Measurements from ENCODE around the gene ZSWIM2.
A peak's percentile ranks its signal among the peaks of the same experiment; 100 is the strongest.
"Not testable (repeated sequence)": the region's sequence is repeated elsewhere in the genome, so short reads cannot be mapped to it uniquely, and the experiment has no call there.

ZSWIM2 gene, protein sequence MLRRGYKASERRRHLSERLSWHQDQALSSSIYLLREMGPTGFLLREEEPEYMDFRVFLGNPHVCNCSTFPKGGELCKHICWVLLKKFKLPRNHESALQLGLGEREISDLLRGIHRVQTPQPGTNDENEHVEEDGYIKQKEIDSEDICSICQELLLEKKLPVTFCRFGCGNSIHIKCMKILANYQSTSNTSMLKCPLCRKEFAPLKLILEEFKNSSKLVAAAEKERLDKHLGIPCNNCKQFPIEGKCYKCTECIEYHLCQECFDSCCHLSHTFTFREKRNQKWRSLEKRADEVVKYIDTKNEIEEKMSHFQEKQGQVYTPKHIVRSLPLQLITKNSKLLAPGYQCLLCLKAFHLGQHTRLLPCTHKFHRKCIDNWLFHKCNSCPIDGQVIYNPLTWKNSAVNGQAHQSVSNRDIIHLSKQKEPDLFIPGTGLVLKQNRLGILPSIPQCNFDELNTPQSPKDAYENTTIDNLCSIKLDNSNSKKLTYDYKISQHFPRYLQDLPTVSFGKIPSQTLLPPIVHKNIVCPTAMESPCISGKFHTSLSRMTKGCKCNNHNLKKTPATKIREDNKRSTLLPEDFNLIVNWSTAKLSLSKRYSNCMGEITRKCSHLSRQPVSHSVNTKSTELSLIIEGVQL

DNA sequence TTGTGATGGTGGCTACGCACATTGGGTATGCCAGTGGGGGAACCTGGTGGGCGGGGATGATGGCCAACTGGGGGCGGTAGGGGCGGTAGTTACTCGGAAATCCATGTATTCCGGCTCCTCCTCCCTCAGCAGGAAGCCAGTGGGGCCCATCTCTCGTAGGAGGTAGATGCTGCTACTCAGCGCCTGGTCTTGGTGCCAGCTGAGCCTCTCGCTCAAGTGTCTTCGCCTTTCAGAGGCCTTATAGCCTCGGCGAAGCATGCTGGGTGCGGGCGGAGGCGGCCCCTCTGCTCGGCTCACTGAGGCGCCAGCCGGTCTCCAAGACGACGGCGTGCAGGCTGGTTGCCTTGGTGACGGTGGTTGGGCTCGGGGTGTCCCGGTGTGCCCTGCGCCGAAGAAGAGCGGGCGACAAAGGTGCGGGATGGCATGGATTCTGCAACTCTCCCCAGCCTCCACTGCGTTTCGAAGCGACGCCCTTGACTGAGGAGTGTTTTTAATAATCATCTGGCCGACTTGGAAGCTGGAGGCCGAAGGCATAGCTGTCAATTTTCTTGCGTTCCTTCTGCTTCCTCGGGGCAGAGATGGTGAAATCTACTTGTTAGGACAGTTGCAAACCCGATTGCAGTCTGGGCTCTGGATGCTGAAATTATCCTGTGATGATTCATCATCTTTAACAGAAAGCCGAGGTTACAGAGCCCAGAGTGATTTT, at the start of gene ZSWIM2:
Gene ZSWIM2 (minus strand): TSS at position 298 of the 706 bp plus-strand sequence. CDS start 40 bp downstream, at position 258.
- no peak for DNase-seq (ENCODE audit: low read depth)

DNA sequence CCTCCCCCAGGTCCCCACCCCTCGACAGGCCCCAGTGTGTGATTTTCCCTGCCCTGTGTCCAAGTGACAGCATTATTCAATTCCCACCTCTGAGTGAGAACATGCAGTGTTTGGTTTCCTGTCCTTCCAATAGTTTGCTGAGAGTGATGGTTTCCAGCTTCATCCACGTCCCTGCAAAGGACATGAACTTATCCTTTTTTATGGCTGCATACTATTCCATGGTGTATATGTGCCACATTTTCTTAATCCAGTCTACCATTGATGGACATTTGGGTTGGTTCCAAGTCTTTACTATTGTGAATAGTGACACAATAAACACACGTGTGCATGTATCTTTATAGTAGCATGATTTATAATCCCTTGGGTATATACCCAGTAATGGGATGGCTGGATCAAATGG, 47.2 kb upstream of the ZSWIM2 start:
- DNase-seq (ENCODE audit: low read depth): not testable (repeated sequence)

GRCh38 chr2:186895451-186895850, 46.5 kb upstream of the ZSWIM2 start:
- DNase-seq (ENCODE audit: low read depth): no peak

DNA sequence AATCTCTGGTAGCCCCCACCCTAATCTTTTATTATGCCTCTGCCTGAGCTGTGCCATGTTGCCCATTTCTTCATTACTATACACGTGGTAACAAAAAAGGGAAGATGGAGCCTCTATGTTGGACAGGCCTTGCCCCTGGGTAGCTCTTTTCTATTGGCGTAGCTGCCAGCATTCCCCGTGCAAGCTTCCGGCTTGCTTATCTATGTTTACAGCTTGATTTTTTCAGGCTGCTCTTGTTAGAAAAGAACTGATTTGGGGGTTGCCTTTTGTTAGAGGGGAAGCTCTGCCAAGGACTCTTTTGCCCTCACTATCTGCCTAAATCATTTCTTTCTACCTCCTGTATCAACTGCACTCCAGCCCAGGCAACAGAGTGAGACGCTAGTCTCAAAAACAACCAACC, 45.5 kb upstream of the ZSWIM2 start:
- peak; percentile 81 for DNase-seq (ENCODE audit: low read depth)

DNA sequence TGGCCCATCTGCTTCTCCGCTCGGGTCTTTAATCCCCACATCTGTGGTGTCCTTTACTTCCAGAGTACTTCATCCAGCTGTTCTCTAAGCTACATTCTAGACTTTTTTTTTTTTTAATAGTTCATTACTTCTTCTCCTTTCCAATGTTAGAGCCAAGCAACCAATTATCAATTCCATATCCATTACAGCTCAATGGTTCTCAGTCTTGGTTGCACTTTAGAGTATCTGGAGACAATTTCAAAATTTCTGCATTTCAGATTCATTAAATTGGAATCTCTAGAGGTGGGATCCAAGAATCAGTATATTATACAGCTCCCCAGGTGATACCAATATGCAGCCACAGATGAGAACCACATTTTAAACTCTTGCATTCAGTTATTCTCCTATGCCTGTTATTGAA, 43.9 kb upstream of the ZSWIM2 start:
- DNase-seq (ENCODE audit: low read depth): no peak

- DNase-seq (ENCODE audit: low read depth): no peak
These were observed 42.2 kb upstream of the ZSWIM2 start for GRCh38 chr2:186891185-186891621.

- DNase-seq (ENCODE audit: low read depth): no peak
These were observed 40.3 kb upstream of the ZSWIM2 start for GRCh38 chr2:186889101-186889879.

GRCh38 chr2:186887107-186888090, 38.4 kb upstream of the ZSWIM2 start:
- DNase-seq (ENCODE audit: low read depth): peak; percentile 4

GRCh38 chr2:186884587-186884986, 35.6 kb upstream of the ZSWIM2 start:
- DNase-seq (ENCODE audit: low read depth): peak; percentile 53

DNA sequence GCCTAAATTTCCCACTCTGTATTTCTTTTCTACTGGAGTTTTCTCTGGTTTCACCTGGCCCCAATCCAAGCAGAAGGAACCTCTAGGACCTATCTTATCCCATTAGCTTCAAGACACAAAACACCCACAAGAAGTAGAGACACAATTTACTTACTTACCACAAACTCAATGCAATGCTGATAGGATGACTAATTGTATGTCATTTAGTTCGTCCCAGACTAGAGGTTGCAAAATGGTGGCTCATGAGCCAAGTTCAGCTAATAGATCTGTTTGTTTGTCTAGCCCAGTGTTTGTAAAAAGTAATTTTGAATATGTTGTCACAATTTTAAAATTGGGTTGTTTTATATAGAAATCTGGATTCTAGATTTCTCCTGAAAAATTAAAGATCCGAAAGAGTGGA, 34.7 kb upstream of the ZSWIM2 start:
- DNase-seq (ENCODE audit: low read depth): no peak

- DNase-seq (ENCODE audit: low read depth): no peak
These were observed 33.6 kb upstream of the ZSWIM2 start for GRCh38 chr2:186882511-186883071.

DNA sequence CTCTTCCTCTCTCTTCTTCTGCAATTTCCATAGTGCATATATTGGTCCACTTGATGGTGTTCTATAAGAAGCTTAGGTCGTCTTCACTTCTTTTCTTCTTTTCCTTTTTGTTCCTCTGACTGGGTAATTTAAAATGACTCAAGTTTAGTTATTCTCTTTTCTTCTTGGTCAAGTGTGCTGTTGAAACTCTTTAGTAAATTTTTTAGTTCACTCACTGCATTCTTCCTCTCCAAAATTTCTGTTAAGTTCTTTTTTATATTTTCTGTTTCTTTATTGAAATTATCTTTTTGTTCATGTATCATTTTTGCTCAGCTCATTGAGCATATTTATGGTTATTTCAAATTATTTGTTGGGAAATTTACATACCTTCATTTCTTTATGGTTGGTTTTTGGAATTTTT, 32.7 kb upstream of the ZSWIM2 start:
- DNase-seq (ENCODE audit: low read depth): no peak

DNA sequence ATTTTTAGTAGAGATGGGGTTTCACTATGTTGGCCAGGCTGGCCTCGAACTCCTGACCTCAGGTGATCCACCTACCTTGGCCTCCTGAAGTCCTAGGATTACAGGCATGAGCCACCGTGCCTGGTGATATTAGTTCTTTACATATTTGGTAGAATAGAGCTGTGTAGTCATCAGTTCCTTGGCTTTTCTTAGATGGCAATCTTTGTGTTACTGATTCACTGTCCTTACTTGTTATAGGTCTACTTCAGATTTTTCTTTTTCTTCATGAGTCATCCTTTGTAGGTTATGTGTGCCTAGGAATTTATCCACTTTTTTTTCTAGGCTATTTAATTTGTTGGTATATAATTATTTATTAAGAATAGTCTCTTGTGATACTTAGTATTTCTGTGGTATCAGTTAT, 30.3 kb upstream of the ZSWIM2 start:
- no peak for DNase-seq (ENCODE audit: low read depth)

DNA sequence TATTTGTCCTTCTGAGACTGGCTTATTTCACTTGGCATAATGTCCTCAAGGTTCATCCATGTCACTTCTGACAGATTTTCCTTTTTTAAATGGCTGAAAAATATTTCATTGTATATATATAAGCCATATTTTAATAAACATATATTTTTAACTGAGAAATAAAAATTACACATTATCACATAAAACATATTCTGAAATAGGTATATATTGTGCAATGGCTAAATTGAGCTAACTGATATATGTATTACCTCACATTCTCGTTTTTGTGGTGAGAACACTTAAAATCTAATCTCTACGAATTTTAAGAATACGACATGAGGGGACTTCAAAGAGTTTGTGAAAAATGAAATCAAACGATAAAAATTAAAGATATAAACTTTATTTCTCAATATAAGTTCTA, 25.7 kb upstream of the ZSWIM2 start:
- DNase-seq (ENCODE audit: low read depth): no peak

DNA sequence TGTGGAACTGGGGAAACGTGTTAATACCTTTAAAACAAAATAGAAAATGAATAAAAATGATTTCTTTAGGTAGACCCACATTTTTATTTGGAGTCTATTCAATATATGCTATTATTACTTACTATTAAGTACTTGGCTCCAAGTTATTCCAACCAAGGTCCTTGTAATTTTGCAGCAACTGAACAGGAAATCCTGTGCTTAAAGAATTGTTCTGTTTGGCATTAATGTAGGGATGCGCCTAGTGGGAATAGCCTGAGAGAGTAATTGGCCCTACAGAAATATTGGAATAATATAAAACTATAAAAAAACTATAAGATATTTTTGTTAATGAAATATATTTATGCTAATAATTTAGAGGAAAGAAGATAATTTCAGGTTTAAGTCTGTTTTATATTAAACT, 22.9 kb upstream of the ZSWIM2 start:
- DNase-seq (ENCODE audit: low read depth): no peak

DNA sequence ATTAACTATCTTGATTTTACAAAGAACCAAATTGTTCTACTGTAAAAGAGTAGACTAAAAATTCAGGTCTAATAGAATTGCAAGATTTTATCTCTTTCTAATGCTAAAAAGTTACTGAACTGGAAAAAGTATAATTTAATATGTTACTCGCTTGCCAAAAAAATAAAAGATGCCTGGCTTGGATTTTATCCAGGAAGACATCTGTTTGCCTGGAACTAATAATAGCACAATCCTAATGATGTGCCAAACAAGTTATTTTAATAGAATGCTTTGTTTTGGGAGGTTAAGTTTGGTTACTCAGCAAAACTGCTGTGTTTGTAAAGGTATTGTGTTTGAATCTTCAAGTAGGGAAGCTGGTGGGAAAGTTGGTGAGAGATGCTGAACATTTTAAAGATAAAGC, 19.4 kb upstream of the ZSWIM2 start:
- DNase-seq (ENCODE audit: low read depth): no peak

DNA sequence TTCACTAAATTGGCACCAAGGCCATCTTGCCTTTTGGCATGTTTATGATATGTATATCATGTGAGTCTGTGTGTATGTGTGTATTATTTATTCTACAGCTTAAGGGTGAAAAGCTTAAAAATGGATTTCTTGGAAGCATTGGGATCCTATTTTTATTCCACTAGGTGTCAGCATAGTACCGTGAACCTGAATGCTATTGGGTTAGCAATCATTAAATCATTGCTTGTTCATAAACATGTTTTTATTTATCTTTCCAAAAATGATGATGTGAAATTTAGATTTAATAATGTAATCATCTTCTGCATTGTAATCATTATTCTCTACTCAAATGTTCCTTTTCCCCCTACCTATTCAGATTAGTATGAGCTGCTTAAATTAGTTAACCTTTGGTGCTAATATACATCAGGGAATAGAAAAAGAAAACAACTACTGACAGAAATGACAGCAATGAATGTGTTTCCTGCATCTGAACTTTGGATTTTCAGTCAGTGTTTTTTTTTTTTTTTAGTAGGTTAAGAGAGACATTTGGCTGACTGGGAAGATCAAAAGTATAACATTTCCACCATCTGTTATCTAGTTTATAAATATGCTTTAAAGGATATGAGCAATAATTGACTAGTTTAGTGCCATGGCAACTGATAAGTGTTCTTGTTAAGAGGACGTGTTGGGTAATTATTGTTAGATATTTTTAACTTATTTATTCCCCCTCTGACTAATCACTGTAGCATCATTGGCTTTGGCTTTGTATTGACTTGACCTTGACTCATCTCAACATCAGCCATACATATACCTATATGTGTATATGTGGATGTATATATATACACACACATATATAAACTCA, 14.1 kb upstream of the ZSWIM2 start:
- no peak for DNase-seq (ENCODE audit: low read depth)

DNA sequence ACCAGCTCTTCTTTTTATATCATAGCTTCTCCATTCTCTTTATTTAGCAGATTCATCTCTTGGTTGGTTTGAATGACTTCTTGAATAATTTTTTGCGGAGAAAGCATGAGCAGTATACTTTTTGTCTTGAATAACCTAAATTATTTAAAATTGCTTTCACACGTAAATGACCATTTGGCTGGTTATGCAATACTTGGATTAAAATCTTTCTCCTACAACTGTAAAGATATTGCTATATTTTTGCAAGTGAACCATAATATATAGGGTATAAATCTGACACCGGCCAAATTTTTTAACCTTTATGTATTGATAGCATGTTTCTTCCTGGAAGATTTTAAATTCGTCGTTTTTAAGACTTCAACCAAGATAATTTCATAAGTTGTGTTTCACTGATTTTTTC, 6.2 kb upstream of the ZSWIM2 start:
- DNase-seq (ENCODE audit: low read depth): no peak

DNA sequence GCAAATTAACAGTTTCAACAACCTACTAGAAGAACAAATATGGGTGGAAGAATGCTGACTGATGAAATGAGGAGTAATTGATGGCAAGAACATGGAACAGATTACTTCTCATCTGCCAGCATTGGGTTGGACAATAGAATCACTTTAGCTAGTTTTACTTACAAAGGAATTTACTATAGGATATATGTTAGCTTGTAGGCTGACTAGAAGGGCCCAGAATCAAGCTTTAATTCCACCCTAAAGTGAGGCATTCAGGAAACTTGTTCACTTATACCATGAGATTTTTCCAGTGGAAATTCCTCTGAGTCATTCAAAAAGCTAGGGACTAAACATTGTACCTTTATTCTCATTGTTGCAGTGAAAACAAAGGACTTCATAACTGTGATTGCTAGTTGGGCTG, 5.0 kb upstream of the ZSWIM2 start:
- no peak for DNase-seq (ENCODE audit: low read depth)

GRCh38 chr2:186852508-186852907, 3.5 kb upstream of the ZSWIM2 start:
- DNase-seq (ENCODE audit: low read depth): no peak

Measured in CMK (cell line).